SK-N-SH (cell line): Measurements from ENCODE around the gene WDR62.

ENCODE experiments used
- CHD2 ChIP-seq: fragments of 150-350 bp; IDR thresholded peaks from 2 replicates; pipeline ENCODE4 v1.6.1; 2018; ENCODE audit warnings: low read length; ENCODE audit not compliant: partially characterized antibody
- EZH2phosphoT487 ChIP-seq: fragments of 200-600 bp; sonication (generic); IDR thresholded peaks from 2 replicates; pipeline ENCODE4 v1.6.1; 2017; ENCODE audit warnings: low read depth, mixed run types, mild to moderate bottlenecking, antibody characterized with exemption, moderate library complexity, borderline replicate concordance
- FOXM1 ChIP-seq: IDR thresholded peaks from 2 replicates; pipeline ENCODE4 v1.4.0; 2012; ENCODE audit warnings: low read depth, mild to moderate bottlenecking
- GABPA ChIP-seq: IDR thresholded peaks from 2 replicates; pipeline ENCODE4 v1.4.0; 2012; ENCODE audit warnings: low read depth, mild to moderate bottlenecking
- MEF2A ChIP-seq: IDR thresholded peaks from 2 replicates; pipeline ENCODE4 v1.4.0; 2012; ENCODE audit warnings: low read depth, borderline replicate concordance
- RAD21 ChIP-seq: IDR thresholded peaks from 2 replicates; pipeline ENCODE4 v1.6.1; 2012; ENCODE audit warnings: mild to moderate bottlenecking, low read length
- RFX5 ChIP-seq: IDR thresholded peaks from 2 replicates; pipeline ENCODE4 v1.6.1; 2012; ENCODE audit warnings: mild to moderate bottlenecking, improper control_type of control experiment, low read length
- RXRA ChIP-seq: IDR thresholded peaks from 2 replicates; pipeline ENCODE4 v1.4.0; 2012; ENCODE audit warnings: low read depth, mild to moderate bottlenecking, borderline replicate concordance
- SMC3 ChIP-seq: IDR thresholded peaks from 2 replicates; pipeline ENCODE4 v1.6.1; 2012; ENCODE audit warnings: low read depth, low read length, improper control_type of control experiment
- YY1 ChIP-seq: IDR thresholded peaks from 2 replicates; pipeline ENCODE4 v1.4.0; 2012; ENCODE audit warnings: low read depth, mild to moderate bottlenecking
- TF ChIP-seq, protein P1 (sequence below): fragments of 200-600 bp; sonication (generic); IDR thresholded peaks from 2 replicates; pipeline ENCODE4 v1.6.1; 2017; ENCODE audit warnings: antibody characterized with exemption, mild to moderate bottlenecking, moderate library complexity

DNA sequence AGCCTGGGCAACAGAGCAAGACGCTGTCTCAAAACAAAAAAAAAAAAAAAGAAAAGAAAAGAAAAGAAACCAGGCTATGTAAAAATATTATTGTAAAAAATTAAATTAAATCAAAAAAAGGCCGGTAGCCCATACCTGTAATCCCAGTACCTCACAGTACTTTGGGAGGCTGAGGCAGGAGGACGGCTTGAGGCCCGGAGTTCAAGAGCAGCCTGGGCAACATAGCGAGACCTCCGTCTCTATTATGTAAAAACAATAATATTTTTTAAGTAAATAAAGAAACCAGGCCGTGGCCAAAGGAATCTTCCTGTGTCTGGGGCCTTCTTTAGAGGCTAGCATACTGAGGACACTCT lies 84.4 kb downstream of the WDR62 start:
- TF ChIP-seq, protein P1, sequence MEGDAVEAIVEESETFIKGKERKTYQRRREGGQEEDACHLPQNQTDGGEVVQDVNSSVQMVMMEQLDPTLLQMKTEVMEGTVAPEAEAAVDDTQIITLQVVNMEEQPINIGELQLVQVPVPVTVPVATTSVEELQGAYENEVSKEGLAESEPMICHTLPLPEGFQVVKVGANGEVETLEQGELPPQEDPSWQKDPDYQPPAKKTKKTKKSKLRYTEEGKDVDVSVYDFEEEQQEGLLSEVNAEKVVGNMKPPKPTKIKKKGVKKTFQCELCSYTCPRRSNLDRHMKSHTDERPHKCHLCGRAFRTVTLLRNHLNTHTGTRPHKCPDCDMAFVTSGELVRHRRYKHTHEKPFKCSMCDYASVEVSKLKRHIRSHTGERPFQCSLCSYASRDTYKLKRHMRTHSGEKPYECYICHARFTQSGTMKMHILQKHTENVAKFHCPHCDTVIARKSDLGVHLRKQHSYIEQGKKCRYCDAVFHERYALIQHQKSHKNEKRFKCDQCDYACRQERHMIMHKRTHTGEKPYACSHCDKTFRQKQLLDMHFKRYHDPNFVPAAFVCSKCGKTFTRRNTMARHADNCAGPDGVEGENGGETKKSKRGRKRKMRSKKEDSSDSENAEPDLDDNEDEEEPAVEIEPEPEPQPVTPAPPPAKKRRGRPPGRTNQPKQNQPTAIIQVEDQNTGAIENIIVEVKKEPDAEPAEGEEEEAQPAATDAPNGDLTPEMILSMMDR: no peak
- TF ChIP-seq RXRA: no peak
- TF ChIP-seq GABPA: no peak
- no peak for TF ChIP-seq YY1
- TF ChIP-seq SMC3: no peak
- TF ChIP-seq RAD21: no peak
- TF ChIP-seq FOXM1: no peak
- TF ChIP-seq MEF2A: no peak
- no peak for TF ChIP-seq CHD2
- TF ChIP-seq RFX5: no peak
- TF ChIP-seq EZH2phosphoT487: no peak
